ENCODE data around the gene PTPRN2.

GRCh38 chr7:158113321-158114025 lies 474.1 kb downstream of the PTPRN2 start:
- TF ChIP-seq CTCF (conservative IDR thresholded peaks at IDR 0.05 in 1 of 2, IDR thresholded peaks at IDR 0.05 in 1 of 2; ENCODE audit: extremely low read depth in 1 of 2, insufficient read depth in 1 of 2, low read depth in 1 of 2, low read length in 2 of 2) (no peak), EZH2 (IDR thresholded peaks at IDR 0.05; ENCODE audit: borderline replicate concordance, low read length) (no peak)

Data from mammary epithelial cell (primary cell).